GM21515 (cell line): ENCODE data around the gene PTGIR.
"Not testable (repeated sequence)": the region's sequence is repeated elsewhere in the genome, so short reads cannot be mapped to it uniquely, and the experiment has no call there.

Experiments
- ATAC-seq: cut with Tn5 transposase; IDR thresholded peaks from one replicate; pipeline ENCODE4 v1.9.1; 2021; ENCODE audit not compliant: unreplicated experiment

Gene PTGIR

GRCh38 chr19:46639358-46640182 lies 14.7 kb upstream of the PTGIR start:
- no peak for ATAC-seq

- ATAC-seq, result no peak
Measured at GRCh38 chr19:46637224-46637623, 12.3 kb upstream of the PTGIR start.

- ATAC-seq, result no peak
Measured at GRCh38 chr19:46635920-46636761, 11.3 kb upstream of the PTGIR start, which contains the start of gene GNG8. TSS of gene GNG8 (minus strand) at chr19:46636202. CDS start at chr19:46634682, 1,520 bp downstream.

GRCh38 chr19:46634656-46635218 lies 9.8 kb upstream of the PTGIR start:
- no peak for ATAC-seq

- no peak for ATAC-seq
Measured at GRCh38 chr19:46634045-46634655, 9.3 kb upstream of the PTGIR start.

GRCh38 chr19:46633130-46633529 lies 8.2 kb upstream of the PTGIR start:
- ATAC-seq, result no peak

- ATAC-seq, result no peak
Measured at GRCh38 chr19:46631481-46631880, 6.6 kb upstream of the PTGIR start.

- ATAC-seq, result no peak
Measured at GRCh38 chr19:46630586-46631205, 5.8 kb upstream of the PTGIR start.

- no peak for ATAC-seq
Measured at GRCh38 chr19:46629546-46630025, 4.7 kb upstream of the PTGIR start.

- ATAC-seq, result not testable (repeated sequence)
Measured at GRCh38 chr19:46628970-46629369, 4.1 kb upstream of the PTGIR start.

- no peak for ATAC-seq
Measured at GRCh38 chr19:46626446-46626845, 1.6 kb upstream of the PTGIR start.

GRCh38 chr19:46625731-46626130 lies 842 bp upstream of the PTGIR start:
- no peak for ATAC-seq

GRCh38 chr19:46623915-46624502 lies 880 bp downstream of the PTGIR start:
- ATAC-seq, result no peak

GRCh38 chr19:46622118-46622446 lies 2.8 kb downstream of the PTGIR start:
- no peak for ATAC-seq

GRCh38 chr19:46621191-46622117 lies 3.4 kb downstream of the PTGIR start:
- ATAC-seq, result no peak

GRCh38 chr19:46620716-46621115 lies 4.2 kb downstream of the PTGIR start:
- ATAC-seq, result no peak

GRCh38 chr19:46620267-46620666 lies 4.6 kb downstream of the PTGIR start:
- no peak for ATAC-seq

GRCh38 chr19:46618670-46619231 lies 6.1 kb downstream of the PTGIR start:
- no peak for ATAC-seq

- no peak for ATAC-seq
Measured at GRCh38 chr19:46617601-46618000, 7.3 kb downstream of the PTGIR start.
